Muscle of back (tissue), 11 donors: Measurements from ENCODE around the gene SYT7. TPM values are rescaled to one million over a fixed set of nuclear protein-coding genes. Genes with fewer than 3 reads are reported as not detected.

ENCODE experiments used
- DNase-seq, 3 donors: peaks; one replicate each; pipeline versions ENCODE4 v3.0.0 to v3.0.0-alpha.2; 2013
- polyA plus RNA-seq, 10 donors: library from polyadenylated mRNA; unstranded; fragments of 120-200 nt; gene quantifications; one replicate each; pipeline ENCODE4 v1.2.1, GENCODE V29; 2013; ENCODE audit not compliant: insufficient read length in 10 of 10

Gene SYT7
- polyA plus RNA-seq, 10 donors = 2.0 to 4.1 (median 2.6) TPM

DNA sequence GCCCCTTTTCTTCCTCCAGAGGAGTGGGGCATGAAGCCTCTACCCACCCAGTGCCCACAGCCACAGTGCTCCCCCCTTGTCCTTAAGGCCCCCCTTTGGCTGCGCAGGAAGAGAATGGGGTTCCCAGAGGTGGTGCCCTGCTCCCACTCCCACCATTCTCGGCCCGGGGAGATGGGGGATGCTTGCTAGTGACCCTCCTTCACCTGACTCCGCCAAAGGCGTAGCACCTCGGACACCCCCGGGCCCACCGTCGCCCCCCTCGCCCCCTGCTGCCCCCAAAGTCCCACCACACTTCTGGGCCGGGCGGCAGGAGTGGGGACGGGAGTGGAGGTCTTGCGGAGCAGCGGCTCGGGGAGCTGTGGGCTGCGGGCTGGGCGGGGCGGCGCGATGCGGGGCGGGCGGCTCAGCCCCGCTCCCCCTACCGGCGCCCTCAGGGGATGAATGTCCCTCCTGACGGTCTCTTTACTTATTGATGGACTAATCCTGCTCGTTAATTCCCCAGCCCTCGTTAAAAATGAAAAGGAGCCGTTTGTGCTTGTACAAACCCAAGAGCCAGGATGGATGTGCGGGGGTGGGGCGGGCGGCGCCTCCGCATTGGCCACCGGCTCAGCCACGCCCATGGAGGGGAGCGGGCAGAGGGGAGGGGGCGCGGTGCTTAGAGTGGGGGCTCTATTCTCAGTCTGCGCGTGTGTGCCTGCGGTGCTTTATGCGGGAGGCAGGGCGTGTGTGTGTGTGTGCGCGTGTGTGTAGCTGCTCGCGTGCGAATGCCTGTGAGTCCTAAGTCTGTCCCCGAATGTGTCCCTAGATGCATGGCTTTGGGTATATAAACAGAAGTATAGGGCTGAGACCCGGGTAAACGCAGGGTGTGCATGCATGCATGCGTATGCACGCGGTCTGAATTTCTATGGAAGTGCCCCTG lies 25.6 kb downstream of the SYT7 start:
- DNase-seq = no peak

DNA sequence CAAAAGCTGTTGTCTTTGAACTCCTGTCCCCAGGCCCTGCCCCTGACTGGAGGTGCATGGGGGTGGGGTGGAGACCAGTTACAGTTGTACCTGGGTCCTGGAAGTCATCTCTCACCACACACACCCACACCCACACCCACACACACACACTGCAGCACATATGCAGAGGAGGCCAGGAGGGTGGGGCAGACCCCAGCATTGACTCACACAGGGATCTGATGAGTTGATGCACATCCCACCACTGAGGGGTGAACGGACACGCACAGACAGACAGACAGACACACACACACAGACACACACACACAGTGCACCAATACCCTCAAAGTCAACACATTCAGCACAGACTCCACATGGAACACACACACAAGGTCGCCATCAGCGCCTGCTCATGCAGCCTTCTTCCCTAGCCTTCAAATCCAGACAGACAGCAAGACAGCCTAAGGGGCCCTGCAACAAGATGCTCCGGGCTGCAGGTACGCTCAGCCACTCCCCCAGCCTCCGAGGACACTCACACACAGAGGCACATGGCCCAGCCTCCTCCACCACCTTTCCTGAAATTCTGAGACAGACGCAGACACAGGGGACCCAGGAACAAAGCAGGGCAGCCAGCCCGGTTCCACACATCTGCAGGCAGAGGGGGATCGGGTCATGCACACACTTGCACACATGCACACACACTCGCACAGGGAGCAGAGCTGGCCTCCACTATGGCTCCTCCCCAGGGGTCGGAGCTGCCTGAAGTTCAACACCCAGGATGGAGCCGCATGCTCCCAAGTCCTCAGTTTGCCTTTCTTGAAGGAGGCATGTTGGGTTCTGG lies 26.5 kb downstream of the SYT7 start:
- no peak for DNase-seq

DNA sequence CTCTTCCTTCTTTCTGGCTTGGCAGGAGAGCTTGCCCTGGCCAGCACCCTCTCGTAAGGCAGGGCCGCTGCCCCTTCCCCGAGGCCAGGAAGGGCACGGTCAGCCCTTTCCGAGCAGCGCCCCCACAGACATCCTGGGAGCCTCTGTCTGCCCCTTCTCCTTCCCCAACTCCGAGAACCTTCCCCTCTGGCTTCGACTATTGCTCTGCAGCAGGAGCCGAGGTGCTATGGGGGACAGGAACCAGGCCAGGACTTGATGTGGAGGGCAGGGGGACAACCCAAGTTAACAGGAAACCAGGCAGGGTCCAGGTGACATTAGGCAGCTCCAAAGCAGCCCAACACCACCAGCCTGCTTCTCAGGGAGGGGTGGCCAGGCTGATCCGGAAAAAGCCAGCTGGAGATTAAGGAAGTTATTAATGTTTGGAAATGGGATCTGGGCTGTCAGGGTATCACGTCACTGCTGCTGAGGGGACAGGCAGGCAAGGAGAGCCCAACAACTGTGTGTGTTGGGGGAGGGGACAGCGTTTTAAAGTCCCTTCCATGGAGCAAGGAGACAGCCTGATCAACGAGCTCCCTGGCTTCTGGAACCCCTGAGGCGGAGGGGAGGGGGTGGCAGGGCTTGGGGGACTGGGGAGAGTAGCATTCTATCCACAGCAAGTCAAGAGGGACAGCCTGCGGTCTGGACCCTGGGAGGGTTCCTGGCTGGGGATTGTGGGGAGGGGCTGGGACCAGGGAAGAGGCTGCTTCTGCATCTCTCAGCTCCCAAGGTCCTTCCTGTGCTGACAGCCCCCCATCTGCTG lies 27.3 kb downstream of the SYT7 start:
- DNase-seq = peak in 2 of 3 donors; percentile 41 to 53

DNA sequence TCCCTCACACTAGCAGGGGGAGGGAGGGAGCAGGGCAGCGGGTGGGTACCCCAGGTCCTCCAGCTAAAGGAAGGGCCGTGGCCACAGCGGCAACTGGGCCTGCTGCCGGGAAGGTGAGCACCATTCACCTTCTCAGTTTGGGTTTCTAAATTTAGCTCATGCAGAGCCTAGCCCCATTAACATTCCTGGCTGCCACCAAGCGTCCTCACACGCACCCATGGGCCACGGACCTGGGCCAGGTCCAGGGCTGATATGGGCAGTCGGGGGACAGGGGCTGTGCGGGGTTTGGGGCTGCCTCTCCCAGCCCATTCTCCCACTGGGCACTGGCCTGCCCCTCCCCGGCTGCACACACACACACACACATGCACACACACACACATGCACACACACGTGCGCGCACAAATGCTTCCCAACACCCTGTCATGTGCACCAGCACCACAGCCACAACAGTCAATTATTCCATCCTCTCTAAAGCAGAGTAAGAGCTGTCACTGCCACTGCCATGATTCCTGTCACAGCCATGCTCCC lies 28.7 kb downstream of the SYT7 start:
- DNase-seq = no peak

GRCh38 chr11:61551634-61552033 lies 29.2 kb downstream of the SYT7 start:
- no peak for DNase-seq

GRCh38 chr11:61550665-61551227 lies 30.1 kb downstream of the SYT7 start:
- DNase-seq = no peak

DNA sequence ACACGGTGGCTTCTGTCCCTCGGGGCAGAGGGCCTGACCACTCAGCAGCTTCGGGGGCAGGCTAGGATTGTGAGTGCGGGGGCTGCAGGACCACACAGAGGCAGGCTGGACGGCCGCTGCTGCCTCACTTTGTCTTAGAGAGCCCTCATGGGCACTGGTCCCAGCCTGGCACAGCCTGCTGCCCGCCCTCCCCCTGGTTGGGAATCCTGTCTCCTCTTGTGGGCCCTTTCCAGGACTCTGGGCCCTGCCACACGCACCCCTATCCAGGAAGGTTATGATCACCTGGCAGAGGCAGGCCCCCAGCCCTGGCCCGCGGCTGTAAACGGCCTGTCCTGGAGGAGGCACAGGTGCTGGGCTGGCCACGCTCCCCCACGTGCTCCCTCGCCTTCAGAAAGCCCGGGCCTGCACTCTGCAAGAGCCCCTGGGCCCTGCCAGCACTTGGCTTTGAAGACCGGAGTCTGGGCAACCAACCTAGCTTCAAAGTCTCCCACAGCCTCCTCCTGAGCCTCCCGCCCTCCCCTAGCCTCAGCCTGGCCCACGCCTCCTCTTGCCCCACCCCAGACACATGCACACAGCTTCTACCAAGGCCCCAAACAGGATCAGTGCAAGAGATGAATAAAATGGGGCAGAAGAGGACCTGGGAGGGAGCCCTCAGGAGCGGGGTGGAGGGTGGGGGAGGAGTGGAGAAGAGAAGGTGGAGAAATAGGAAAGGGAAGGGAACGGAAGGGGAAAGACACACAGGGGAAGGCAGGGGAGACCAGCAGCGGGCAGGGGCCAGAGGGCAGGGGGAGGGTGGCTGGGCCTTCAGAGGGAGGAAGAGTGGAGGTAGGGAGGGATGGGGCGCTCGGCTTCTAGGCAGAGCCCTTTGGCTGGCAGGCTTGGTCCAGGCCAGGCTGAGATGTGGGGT lies 31.0 kb downstream of the SYT7 start:
- DNase-seq = no peak

GRCh38 chr11:61549177-61549576 lies 31.7 kb downstream of the SYT7 start:
- no peak for DNase-seq

DNA sequence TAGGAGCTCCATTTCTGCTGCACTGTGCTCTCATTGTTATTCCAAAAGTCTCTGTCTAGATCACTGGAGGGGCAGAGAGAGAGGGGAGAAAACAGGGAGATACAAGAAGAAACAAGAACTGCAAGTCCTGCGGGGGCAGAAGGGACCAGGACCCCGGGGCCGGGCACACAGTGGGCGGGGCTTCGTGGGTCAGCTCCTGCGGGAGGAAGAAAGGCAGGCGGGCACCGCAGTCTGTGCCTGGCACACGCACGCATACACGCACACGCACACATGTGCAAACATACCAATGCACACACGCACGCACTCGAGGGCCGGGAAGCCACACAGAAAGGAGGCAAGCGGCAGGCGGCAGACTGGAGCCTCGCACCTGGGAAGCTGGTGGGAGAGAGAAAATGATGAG lies 33.6 kb downstream of the SYT7 start:
- no peak for DNase-seq

DNA sequence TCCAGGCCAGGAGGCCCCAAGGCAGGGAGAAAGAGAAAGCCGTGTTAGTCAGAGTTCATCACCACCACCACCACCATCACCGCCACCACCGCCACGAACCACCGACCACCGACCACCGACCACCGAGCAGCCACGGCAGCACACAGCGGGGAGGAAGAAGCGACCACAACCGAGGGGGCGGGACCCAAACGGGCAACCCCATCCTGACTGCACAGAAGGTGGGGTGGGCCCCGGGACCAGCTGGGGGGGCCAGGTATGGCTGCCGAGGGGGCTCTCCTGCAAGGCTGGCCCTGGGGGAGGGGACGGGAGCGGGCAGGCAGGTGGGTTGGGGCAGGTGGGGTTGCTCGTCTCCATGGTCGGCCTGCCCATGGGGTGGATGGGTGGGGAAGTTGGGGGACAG lies 34.2 kb downstream of the SYT7 start:
- DNase-seq = peak in 1 of 3 donors; percentile 30

GRCh38 chr11:61545921-61546320 lies 35.0 kb downstream of the SYT7 start:
- no peak for DNase-seq

DNA sequence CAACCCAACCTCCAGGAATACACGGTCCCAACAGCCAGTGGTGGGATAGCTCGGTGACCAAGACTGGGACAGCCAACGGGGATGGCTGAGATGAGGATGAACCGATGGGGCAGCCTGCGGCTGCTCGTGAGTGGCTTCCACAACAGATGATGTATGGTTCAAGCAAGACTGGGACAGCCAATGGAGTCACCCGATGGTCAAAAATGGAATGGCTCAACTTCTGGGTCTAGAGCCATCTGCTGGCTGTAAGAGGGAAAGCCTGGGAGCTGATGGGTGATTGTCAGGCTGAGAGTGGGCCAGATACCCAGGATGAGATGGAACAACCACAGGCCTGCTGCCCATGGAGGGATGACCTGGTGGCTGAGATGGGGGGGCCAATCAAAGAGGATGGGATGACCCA lies 35.5 kb downstream of the SYT7 start:
- DNase-seq = no peak

GRCh38 chr11:61544466-61544865 lies 36.4 kb downstream of the SYT7 start:
- DNase-seq = no peak

DNA sequence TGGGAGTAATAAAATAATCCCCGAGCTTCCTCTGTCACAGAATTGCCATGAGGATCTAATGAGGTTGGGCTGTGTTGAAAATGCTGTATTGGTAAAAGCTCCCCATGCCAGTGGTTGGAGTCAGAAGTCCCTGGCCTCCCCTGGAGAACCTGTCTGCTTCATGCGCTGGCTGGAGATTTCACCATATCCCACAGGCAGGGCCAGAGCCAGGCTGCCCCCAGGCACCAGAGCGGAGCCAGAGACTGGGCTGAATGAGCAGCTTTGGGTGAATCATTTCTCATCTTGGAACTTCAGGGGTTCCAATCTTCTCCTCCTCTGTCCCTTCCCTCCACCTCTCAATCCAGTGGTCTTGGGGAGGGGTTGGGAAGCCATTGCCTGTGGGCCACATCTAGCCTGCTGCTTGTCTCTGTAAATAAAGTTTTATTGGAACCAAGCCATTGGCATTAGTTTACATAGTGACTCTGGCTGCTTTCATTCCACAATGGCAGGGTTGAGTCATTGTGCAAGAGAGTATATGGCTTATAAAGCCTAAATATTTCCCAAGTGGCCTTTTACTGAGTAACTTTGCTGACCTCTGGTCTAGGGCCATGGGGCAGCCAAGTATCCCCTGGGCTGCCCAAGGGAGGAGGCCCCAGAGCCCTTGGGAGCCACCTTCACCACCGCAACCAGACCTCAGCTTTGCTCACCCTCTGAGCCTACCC lies 37.1 kb downstream of the SYT7 start:
- no peak for DNase-seq

DNA sequence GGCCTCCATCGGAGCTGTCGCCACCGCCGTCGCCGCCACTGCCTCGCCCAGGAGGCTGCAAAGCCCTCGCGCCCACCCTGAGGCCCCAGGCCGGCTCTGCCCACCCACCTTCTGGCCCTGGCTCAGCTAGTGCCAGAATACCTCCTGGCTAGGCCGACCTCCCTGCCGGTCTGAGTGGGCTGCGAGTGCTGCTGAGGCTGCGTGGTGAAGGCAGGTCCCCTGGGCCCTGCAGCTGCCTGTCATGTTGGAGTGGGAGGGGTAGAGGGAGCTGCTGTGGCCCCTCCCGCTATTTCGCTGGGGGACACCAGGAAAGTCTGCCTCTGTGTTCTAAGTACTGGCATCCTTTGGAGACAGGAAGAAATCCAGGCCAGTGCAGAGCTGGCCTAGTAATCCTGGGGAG lies 38.2 kb downstream of the SYT7 start:
- peak in 1 of 3 donors; percentile 49 for DNase-seq

GRCh38 chr11:61542024-61542461 lies 38.8 kb downstream of the SYT7 start:
- no peak for DNase-seq

- DNase-seq = peak in 2 of 3 donors; percentile 45 to 80
Measured at GRCh38 chr11:61541598-61541997, 39.3 kb downstream of the SYT7 start.

- DNase-seq = no peak
Measured at GRCh38 chr11:61540528-61540927, 40.3 kb downstream of the SYT7 start.

DNA sequence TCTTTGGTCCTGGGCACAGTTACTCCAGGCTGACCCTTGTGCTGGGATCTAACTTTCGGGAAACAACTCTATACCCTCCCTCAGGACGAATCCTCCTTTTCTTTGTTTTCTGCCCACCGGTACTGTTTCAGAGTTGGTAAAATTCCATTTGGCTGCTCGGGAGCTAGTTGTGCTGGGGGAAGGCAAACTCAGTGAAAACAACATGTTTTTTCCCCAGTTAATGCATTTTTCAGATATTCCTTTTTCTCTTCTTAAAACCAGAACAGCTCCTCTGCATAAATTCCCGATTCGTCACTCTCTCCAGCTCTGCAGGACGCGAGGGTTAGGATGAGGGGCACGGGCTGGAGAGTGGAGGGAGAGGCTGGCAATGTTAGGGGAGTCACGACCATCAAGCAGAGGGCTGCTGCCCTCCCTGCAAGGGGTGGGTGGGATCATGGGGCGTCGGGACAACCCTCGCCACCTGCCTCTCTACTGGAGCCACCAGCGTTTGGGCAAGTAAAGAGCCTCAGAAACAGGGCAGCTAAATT lies 41.0 kb downstream of the SYT7 start:
- peak in 1 of 3 donors; percentile 66 for DNase-seq
